ENCODE measurements around the gene DDR2. TPM values are rescaled to one million over a fixed set of nuclear protein-coding genes. Genes with fewer than 3 reads are reported as not detected.

DDR2 gene
- polyA plus RNA-seq, 3 donors: 0.07 TPM; not detected in 2

GRCh38 chr1:162736184-162736583 lies 103.9 kb downstream of the DDR2 start:
- TF ChIP-seq CTCF (IDR thresholded peaks at IDR 0.05): no peak
- Histone ChIP-seq H3K4me1 (ENCODE audit: control insufficient read depth in 1 of 2, insufficient read depth in 2 of 2, low read length in 2 of 2) (no peaks in the 10 kb centered on the region), H3K27ac (ENCODE audit: low read depth in 1 of 2, low read length in 2 of 2) (no peak overlapping the region), H3K27me3 (ENCODE audit: control insufficient read depth in 2 of 2, insufficient read depth in 2 of 2, low read length in 2 of 2) (no peaks in the 10 kb centered on the region), H2AFZ (ENCODE audit: insufficient read depth, low read depth, low read length, poor library complexity, severe bottlenecking) (no peak overlapping the region), H4K20me1 (ENCODE audit: insufficient read depth, low read length) (no peaks in the 10 kb centered on the region), H3K4me2 (replicated peaks; ENCODE audit: extremely low read depth, low read length, poor library complexity, severe bottlenecking) (no peak overlapping the region), H3K9me3 (replicated peaks in 1 of 2; ENCODE audit: control insufficient read depth in 1 of 2, insufficient read depth in 1 of 2, low read length in 2 of 2) (peaks cover 0 to 3% of the 10 kb centered on the region in 2 donors), H3K9ac (ENCODE audit: insufficient read depth, low read length, poor library complexity, severe bottlenecking) (no peak overlapping the region), H3K79me2 (ENCODE audit: insufficient read depth, low read length) (no peaks in the 10 kb centered on the region), H3K4me3 (replicated peaks in 1 of 3; ENCODE audit: low read depth in 2 of 3, low read length in 3 of 3) (no peak overlapping the region), H3K36me3 (replicated peaks in 1 of 2; ENCODE audit: control insufficient read depth in 1 of 2, insufficient read depth in 2 of 2, low read length in 2 of 2) (no peaks in the 10 kb centered on the region)
- DNase-seq: no peak
- WGBS (ENCODE audit: insufficient coverage): 100% methylated on average over 1 of the region's 3 CpGs
- no peak overlapping the region for H3K27ac Mint-ChIP-seq
- intact Hi-C loops (cut with micrococcal nuclease): no loop called here
- H3K27me3 Mint-ChIP-seq (ENCODE audit: low read depth in 3 of 3): peaks cover 0 to 3% (median 0%) of the 10 kb centered on the region in 3 donors
- H3K4me3 Mint-ChIP-seq: no peak overlapping the region
- H3K4me1 Mint-ChIP-seq: no peaks in the 10 kb centered on the region
- H3K9me3 Mint-ChIP-seq: peaks cover 0 to 9% (median 4%) of the 10 kb centered on the region in 7 donors
- no peaks in the 10 kb centered on the region for H3K36me3 Mint-ChIP-seq

GRCh38 chr1:162736633-162737067 lies 104.4 kb downstream of the DDR2 start:
- Histone ChIP-seq H4K20me1 (ENCODE audit: insufficient read depth, low read length) (no peaks in the 10 kb centered on the region), H2AFZ (ENCODE audit: insufficient read depth, low read depth, low read length, poor library complexity, severe bottlenecking) (no peak overlapping the region), H3K9me3 (replicated peaks in 1 of 2; ENCODE audit: control insufficient read depth in 1 of 2, insufficient read depth in 1 of 2, low read length in 2 of 2) (peaks cover 0 to 3% of the 10 kb centered on the region in 2 donors), H3K27ac (ENCODE audit: low read depth in 1 of 2, low read length in 2 of 2) (no peak overlapping the region), H3K4me3 (replicated peaks in 1 of 3; ENCODE audit: low read depth in 2 of 3, low read length in 3 of 3) (no peak overlapping the region), H3K79me2 (ENCODE audit: insufficient read depth, low read length) (no peaks in the 10 kb centered on the region), H3K9ac (ENCODE audit: insufficient read depth, low read length, poor library complexity, severe bottlenecking) (no peak overlapping the region), H3K4me1 (ENCODE audit: control insufficient read depth in 1 of 2, insufficient read depth in 2 of 2, low read length in 2 of 2) (no peaks in the 10 kb centered on the region), H3K4me2 (replicated peaks; ENCODE audit: extremely low read depth, low read length, poor library complexity, severe bottlenecking) (no peak overlapping the region), H3K27me3 (ENCODE audit: control insufficient read depth in 2 of 2, insufficient read depth in 2 of 2, low read length in 2 of 2) (no peaks in the 10 kb centered on the region), H3K36me3 (replicated peaks in 1 of 2; ENCODE audit: control insufficient read depth in 1 of 2, insufficient read depth in 2 of 2, low read length in 2 of 2) (no peaks in the 10 kb centered on the region)
- Mint-ChIP-seq H3K27me3 (ENCODE audit: low read depth in 3 of 3) (peaks cover 0 to 3% (median 0%) of the 10 kb centered on the region in 3 donors), H3K4me3 (no peak overlapping the region), H3K9me3 (peaks cover 0 to 9% (median 4%) of the 10 kb centered on the region in 7 donors), H3K27ac (no peak overlapping the region), H3K36me3 (no peaks in the 10 kb centered on the region), H3K4me1 (no peaks in the 10 kb centered on the region)
- TF ChIP-seq CTCF (IDR thresholded peaks at IDR 0.05): no peak
- intact Hi-C loops (cut with micrococcal nuclease): no loop called here
- DNase-seq: no peak
- no CpG with 5 or more reads among the region's 3 CpGs for WGBS (ENCODE audit: insufficient coverage)

Data from CD14-positive monocyte (primary cell).